GM21576 (cell line): ENCODE measurements around the gene RPGRIP1L.

Source experiments
- ATAC-seq: cut with Tn5 transposase; IDR thresholded peaks from one replicate; pipeline ENCODE4 v1.9.1; 2021; ENCODE audit warnings: mild to moderate bottlenecking, moderate library complexity; ENCODE audit not compliant: unreplicated experiment

The RPGRIP1L gene

GRCh38 chr16:53559270-53559951 is 144.2 kb downstream of the RPGRIP1L start:
- no peak for ATAC-seq

- ATAC-seq = no peak
Measured at GRCh38 chr16:53558710-53559109, 144.9 kb downstream of the RPGRIP1L start.

DNA sequence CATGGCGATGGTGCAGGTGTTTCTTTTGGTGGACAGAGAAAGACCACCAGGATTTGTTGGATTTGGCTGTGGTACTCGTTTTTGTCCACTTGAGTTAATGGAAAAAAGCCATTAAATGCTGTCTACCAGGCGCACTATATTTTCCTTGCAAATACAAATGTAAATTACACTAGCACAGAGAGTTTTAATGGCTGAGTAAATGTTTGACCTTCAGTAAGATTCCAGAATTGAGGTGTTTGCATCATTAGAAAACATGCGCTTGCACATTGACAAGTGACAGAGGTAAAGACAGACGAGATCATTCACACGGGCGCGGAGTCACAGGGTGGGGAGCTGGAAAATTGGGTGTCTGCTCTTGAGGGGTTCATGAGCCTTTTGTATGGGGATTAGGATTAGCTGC is 147.1 kb downstream of the RPGRIP1L start:
- ATAC-seq = no peak

DNA sequence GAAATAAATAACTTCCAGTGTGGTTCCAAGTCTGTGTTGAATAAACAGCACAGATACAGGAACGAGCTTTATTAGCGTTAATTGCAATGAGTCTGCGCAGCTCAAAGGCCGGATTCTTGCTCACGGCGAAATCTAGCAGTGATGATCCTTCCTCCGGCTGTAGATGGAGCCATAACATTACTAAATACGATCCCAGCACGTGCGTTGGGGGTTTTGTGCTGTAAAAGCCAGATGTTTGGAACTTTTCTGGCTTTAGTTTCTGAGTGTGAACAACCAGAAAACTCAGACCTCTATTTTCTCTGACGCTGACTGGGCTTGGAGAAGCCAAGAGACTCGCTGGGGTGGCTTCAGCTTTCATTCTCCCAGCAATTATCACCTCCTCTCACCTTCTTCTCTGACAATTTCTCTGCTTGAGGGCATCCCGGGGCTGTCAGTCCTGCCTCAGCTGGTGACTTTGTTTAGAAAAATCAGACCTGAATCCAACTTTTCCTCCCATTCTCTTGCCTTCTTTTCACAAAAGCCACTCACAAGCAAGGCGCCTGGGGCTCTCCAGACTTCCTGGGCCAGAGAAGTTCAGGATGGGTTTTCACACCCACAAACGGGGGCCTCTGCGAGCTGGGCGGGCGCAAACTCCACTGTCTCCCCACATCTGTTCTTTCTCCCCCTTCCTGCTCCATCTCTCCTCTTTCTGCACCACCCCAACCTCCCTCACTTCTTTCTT is 153.5 kb downstream of the RPGRIP1L start:
- peak; percentile 87 for ATAC-seq
